Endometrial microvascular endothelial cells (primary cell): ENCODE results near the gene SALL3. TPM values are rescaled to one million over a fixed set of nuclear protein-coding genes. Genes with fewer than 3 reads are reported as not detected.
"Not testable (repeated sequence)": the region's sequence is repeated elsewhere in the genome, so short reads cannot be mapped to it uniquely, and the experiment has no call there.

Experiments
- in situ Hi-C: cut with HindIII; loops from 2 replicates; pipeline ENCODE4 v1.10.0; 2017; ENCODE audit warnings: low sequenced_read_pairs, low pct_unique_long_range_greater_than_20kb; ENCODE audit errors: inconsistent ontology term
- total RNA-seq: library from RNA; depleted of rRNA; stranded (reverse); fragments of >200 nt; gene quantifications from one replicate; pipeline ENCODE4 v1.2.3, GENCODE V29; 2015; ENCODE audit errors: inconsistent ontology term

Gene SALL3
- not detected for total RNA-seq

DNA sequence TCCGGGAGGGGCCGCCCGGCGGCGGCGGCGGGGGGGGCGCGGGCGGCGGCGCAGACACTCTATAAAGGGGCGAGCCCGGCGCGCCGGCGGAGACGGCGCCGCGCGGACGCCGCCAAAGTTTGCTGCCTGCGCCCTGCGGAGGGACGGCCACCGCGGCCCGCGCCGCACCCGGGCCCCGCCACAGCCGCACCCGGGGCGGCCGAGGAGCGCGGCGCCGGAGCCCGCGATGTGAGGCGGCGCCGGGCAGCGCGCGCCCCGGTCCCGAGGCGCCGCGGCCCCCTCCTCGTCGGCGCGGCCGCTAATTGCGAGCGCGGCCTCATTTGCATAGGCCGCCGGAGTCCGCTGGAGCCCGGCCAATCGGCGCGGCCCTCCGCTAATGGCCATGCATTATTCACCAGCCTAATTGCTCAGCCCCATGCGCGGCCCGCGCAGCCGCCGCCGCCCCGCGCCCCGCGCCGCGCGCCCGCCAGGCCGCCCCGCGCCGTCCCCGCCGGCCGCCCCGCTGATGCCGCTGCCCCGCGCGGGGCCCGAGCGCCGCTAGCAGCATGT is at the start of gene SALL3:
Gene SALL3 (plus strand): TSS at position 89 of the 549 bp plus-strand sequence. CDS start 457 bp downstream, at position 546.
- in situ Hi-C loops, result no loop called here

DNA sequence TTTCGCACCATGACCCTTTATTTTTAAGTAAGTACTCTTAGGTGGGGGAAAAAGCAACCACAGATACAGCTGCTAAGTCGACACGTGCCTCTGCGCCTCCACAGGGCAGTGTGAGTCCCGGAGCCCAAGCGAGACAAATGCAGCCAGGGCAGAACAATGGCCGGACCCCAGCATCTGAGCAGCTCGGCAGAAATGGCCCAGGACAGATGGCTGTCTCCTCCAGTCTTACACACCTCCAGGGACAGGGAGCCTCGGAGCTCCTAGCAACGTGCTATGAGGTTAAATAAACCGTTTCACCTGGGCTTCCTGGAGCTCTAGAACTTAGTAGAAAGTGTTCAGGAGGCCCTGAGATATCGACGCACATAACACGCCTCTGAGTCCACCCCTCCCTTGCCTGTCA is 47.3 kb upstream of the SALL3 start:
- in situ Hi-C loops, result no loop called here

DNA sequence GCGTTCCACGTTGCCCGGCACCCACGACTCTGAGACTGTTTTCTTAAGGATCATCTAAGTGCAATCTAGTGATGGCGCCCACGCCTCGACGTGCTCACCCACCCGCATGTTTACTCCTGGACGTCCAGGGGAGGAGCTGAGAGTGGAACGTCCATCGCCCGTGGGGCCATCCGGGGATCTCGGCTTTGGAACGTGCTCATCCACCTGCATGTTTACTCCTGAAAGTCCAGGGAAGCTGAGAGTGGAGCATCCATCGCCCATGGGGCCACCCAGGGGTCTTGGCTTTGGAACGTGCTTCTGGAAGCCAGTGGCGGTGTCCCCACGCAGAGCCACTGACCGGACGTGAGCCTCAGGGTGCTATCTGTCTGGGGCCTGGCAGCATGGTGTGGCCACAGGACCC is 45.6 kb upstream of the SALL3 start:
- in situ Hi-C loops, result no loop called here

DNA sequence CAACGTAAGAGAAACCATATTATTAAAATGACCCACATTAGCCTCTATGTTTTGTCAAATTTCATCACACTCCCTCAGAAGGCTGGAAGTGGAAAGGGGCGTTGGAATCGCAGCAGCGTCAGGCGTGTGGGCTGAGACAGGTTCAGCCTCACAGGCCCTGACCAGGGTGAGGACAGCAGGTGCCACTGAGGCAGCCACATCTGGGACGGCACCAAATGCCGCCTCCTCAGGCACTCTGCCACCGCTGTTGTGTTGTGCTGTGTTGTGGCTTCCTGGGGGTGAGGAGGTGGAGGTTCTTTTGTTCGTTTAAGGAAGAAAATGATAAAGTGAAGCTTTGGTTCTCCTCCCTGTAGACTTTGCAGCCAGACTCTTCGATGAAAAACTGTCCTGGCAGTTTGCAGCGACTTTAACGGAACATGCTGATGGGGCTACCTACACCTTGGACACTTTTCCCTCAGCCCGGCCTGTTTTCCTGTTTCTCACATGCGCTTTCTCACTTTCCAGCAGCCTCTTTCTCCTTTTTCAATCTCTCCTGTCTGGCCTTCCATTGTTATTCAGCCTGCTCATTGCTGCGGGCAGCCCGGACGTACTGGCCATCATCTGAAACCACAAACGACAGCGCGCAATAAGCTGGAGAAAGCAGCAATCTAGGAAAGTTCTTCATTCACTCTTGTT is 44.9 kb upstream of the SALL3 start:
- in situ Hi-C loops, result no loop called here

DNA sequence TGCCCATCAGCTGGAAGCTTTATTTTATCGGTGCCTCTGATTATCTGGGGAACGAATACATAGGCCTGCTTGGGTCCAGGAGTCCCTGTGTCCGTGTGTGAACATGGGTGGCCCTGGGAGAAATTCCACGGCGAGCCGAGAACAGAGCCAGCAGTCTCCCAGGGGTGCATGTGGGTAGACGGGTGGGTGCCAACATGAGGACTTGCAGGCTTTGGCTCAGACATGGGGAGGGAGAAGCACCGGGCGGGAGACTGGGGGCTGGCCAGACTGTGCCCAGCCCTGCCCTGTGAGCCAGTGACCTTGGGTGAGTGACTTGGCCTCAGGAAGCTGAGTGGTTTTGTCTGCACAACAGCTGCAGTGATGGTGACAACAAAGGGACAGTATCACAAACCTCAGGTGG is 44.2 kb upstream of the SALL3 start:
- in situ Hi-C loops, result no loop called here

DNA sequence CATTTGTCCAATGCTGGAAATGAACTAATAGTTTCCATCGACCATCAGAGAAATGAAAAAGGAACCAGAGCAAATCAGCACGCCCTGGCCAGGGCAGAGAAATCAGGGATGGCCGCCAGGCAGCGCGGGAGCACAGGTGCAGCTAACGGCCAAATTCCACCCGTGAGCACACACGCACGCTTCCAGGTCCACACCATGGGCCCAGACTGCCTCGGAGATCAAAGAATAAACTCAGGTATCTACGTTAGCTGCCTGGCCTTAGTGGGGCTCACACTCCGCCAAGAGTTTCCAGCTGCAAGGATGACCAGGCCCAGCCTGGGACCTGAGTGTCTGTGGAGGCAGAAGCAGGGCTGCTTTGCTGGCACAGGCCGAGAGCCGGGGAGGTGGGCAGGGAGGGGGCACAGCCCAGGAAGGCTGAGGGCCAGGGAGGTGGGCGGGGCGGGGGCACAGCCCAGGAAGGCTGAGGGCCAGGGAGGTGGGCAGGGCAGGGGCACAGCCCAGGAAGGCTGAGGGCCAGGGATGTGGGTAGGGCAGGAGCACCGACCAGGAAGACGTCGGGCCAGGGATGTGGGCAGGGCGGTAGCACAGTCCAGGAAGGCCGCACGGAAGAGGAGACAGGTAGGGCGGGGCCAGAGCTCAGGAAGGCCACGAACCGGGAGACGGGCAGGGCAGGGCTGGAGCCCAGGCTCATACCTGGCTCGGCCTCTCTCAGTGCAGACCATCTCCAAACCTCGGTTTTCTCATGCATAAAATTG is 43.2 kb upstream of the SALL3 start:
- in situ Hi-C loops, result no loop called here

DNA sequence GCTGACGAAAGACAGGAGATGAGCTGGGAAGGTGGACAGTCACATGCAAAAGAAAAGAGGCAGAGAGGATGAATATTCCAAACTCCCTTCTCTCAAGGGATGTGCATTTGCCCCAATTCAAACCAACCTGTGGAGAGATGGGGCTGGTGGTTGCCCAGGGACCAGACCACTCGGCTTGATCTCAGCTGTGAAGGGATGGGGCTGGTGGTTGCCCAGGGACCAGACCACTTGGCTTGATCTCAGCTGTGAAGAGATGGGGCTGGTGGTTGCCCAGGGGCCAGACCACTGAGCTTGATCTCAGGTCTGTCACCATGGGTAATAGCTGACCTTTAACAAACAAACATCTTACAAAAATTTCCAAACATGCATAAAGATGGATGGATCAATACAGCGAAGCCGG is 42.5 kb upstream of the SALL3 start:
- in situ Hi-C loops, result no loop called here

DNA sequence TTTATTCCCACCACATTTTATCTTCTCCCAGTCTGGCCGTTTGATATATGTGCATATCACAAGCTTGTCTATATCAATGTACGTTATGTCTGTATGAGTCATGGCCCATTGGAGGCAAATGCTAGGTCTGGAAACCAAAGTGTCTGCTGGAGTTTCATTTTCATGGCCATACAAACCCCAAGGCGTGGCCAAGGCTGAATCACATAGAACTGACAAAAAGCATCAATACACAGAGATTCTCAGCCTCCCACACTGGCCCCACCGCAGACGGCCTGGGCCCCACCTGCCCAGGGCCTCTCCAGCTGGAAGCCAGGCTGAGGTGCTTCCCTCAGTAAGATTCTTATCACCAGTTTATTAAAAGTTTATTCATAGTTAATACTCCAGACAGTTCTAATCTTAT is 40.5 kb upstream of the SALL3 start:
- in situ Hi-C loops, result no loop called here

DNA sequence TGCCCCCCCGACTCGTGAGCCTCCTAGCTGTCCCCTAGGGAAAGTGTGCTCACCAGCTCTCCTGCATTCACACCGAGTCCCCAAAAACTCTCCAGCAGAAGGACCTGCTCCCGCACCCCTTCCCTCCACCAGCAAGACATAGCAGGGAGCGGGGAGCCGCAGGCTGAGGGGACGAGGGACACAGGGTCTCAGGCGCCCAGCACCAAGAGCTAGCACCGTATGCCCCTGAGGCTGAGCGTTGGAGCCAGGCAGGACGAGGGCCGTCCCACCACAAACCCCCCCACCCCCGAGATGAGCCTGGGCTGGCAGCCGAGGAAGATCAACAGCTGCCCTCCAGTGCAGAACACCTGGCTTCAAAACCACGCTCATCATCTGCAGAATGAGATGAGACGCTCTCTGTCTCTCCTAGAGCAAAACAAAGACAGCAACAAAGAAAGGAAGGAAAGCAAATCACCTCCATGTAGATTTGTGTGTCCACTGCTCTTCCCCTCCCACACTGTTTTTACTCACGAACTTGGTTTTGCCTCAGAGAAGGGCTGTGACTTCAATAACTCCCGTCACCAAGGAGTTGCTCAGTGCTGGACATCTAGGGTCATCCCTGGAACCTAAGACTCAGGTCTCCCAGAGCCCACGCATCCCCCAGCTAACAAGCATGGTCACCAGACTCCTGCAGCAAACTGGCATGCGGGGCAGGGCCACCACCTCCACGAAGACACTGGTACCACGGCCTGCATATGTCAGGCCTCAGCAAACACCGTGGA is 39.7 kb upstream of the SALL3 start:
- in situ Hi-C loops, result no loop called here

DNA sequence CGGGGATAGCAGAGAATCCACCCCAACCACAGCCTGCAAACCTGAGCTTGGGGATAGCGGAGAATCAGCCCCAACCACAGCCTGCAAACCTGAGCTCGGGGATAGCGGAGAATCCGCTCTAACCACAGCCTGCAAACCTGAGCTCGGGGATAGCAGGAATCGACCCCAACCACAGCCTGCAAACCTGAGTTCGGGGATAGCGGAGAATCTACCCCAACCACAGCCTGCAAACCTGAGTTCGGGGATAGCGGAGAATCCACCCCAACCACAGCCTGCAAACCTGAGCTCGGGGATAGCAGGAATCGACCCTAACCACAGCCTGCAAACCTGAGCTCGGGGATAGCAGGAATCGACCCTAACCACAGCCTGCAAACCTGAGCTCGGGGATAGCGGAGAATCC is 37.4 kb upstream of the SALL3 start:
- in situ Hi-C loops, result not testable (repeated sequence)

DNA sequence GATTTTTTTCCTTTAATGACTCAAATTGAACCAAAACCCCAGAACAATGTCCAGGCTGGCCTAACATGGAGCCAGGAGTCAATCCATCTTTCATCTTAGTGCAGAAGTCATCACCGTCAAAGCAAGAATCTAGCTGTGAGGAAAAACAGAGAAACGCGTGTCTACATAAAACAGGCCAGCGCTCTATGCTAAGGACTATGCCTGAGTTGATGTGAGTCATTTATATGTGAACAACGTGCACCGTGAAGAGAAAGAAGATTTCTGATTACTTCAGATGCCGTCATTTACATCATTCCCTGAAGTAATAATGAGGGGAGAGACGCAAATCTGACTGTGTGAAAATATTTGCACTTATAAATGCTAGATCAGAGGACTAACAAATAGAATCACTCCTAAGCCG is 34.0 kb upstream of the SALL3 start:
- in situ Hi-C loops, result no loop called here

DNA sequence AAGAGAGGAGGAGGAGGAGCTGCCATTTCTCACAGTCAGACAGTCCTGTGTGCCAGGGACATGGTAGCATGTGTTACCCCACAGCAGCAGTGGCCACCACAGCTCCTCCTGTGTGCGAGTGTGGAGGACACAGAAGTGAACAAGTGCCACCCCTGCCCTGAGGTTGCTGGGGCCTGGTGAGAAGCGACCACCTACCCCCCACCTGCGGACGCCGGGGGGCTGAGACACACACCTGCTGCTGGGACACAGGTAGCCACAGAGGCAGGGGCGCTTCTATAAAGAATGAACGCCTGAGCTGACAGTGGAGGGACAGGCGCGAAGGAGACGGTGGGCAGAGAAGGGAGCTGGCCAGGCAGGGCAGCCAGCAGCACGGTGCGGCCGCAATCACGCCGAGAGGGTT is 32.3 kb upstream of the SALL3 start:
- in situ Hi-C loops, result no loop called here

DNA sequence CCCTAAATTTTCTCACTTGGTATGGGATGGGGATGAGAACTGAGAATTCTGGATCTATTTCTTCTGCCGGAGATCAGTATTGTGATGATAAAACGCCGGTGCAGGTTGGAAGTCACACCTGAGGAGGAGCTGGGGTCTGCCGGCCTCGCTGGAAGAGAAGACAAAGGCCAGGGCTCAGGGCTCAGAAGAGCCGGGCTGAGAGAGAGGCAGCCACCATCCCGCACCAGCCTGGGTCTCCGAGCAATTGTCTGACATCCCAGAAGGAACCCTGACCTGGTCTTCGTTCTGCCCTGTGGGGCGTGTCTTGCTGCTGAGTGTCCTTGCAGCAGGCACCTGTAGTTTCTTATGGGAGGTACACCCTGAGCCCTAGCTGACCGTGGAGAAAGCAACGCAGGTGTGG is 31.4 kb upstream of the SALL3 start:
- in situ Hi-C loops, result no loop called here

DNA sequence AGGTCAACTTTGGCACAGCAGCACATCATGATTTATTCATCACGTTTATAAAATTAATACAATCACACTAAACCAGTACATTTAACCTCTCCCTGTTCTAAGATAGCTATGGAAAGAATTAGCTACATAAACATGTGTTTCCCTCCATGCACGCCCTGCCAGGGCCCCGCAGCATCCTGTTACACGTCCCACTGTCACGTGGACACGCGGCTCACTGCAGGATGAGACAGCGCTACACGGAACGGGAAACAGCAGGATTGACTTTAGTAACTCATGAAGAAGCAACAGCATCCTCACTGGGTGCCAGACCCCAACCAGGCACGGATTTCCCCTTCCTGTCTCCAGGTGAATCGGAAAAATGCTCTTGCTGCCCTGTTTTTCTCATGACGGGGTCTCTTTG is 30.9 kb upstream of the SALL3 start:
- in situ Hi-C loops, result no loop called here

DNA sequence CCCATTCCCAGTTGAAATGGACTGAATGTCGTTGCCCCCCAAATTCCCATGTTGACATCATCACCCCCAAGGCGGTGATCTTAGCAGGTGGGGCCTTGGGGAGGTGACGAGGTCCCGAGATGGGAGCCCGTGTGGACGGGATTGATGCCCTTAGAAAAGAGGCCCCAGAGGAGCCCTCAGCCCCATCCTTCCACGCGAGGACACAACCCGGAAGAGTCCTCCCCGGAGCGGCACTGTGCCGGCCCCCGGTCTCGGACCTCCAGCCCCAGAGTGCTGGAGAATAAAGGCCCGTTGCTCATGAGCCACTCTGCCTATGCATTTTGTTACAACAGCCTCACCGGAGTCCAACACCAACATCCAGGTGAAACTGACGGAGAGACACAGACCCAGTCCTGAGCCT is 30.4 kb upstream of the SALL3 start:
- in situ Hi-C loops, result no loop called here

DNA sequence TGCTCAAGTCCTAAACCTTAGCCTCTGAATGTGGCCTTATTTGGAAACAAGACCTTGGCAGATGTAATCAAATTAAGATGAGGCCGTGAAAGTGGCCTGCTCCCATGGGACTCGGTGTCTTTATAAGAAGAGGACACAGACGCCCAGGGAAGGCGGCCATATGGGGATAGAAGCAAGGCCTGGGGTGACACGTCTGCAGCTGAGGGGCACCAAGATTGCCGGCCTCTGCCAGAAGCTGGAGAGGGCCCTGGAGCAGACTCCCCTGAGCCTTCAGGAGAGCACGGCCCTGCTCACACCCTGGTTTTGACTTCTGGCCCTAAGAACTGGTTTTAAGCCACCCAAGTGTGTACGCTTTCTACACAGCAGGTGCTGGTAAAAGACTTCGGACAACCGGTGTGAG is 29.2 kb upstream of the SALL3 start:
- in situ Hi-C loops, result no loop called here

DNA sequence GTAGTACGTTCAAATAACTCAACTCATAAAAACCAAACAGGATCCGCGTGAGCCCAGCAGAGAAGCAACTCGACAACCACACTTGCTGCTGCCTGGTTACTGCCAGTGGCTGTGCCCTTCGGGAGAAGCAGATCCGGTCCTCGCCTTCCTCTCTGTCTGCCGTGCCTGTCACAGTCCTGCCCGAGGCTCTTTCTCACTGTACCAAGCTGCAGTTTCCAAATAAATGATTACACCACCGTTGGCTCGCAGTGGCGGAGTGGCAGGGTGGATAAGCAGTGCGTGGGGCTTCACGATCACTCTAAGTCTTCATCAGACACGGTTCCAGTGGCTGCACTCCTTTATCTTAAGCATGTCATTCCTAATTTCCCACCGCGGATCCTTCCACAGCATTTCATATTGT is 26.1 kb upstream of the SALL3 start:
- in situ Hi-C loops, result no loop called here

DNA sequence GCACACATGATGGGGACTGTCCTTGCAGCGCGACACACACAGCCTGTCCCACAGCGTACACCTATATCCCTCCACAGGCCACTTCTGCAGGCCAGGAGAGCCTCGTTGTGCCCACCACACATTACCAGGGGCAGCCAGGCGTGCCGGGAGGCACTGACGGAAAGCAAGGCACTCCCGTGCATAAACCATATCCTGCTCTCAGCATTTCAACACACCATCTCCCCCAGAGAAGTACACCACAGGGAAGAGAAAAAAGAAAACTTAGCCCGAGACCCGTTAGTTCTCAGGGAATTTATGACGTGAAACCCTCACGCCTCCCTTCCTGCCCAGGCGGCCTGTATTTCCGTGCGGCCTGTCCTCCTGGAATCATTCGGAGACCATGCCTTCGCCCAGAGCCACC is 24.6 kb upstream of the SALL3 start:
- in situ Hi-C loops, result no loop called here

DNA sequence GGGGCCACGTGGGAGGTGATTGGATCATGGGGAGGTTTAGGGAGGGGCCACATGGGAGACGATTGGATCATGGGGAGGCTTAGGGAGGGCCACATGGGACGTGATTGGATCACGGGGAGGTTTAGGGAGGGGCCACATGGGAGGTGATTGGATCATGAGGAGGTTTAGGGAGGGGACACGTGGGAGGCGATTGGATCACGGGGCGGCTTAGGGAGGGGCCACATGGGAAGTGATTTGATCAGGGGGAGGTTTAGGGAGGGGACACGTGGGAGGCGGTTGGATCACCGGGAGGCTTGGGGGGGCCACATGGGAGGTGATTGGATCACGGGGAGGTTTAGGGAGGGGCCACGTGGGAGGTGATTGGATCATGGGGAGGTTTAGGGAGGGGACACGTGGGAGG is 22.5 kb upstream of the SALL3 start:
- in situ Hi-C loops, result no loop called here

DNA sequence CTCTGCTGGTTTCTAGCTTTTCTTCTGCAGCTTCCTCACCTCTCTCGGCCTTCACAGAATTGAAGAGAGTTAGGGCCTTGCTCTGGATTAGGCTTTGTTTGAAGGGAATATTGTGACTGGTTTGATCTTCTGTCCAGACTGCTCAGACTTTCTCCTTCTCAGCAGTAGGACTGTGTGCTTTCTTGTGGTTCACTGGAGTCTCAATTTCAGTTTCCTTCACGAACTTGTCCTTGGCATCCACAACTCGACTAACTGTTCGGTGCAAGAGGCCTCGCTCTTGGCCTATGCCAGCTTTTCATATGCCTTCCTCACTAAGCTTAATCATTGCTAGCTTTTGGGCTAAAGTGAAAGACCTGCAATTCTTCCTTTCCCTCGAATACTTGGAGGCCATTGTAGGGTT is 18.9 kb upstream of the SALL3 start:
- in situ Hi-C loops, result no loop called here
